Stimulated activated naive B cell treated with anti-CD40 and anti-IgM and Interleukin-4, amounts not matched to agents 10 μg/mL and 1 μg/mL and 100 μg/mL, for 72 hours (primary cell): ENCODE data around the gene ABCA1.
"Not testable (repeated sequence)": the region's sequence is repeated elsewhere in the genome, so short reads cannot be mapped to it uniquely, and the experiment has no call there.

Source experiments
- ATAC-seq, 2 donors: fragments of 150-1000 bp; cut with Tn5 transposase; replicated peaks; 2 replicates each; pipeline ENCODE4 v1.10.0; 2021; ENCODE audit warnings: moderate library complexity in 1 of 2
- DNase-seq: peaks from one replicate; pipeline ENCODE4 v3.0.0; 2021
- H3K27ac Mint-ChIP-seq: one replicate; pipeline ENCODE4 v1.8.0; 2022; ENCODE audit warnings: mild to moderate bottlenecking, mixed read lengths
- H3K27me3 Mint-ChIP-seq, 2 donors: one replicate each; pipeline ENCODE4 v1.8.0; 2022; ENCODE audit warnings: mixed read lengths in 2 of 2
- H3K36me3 Mint-ChIP-seq, 2 donors: one replicate each; pipeline ENCODE4 v1.8.0; 2022; ENCODE audit warnings: mixed read lengths in 2 of 2, mild to moderate bottlenecking in 1 of 2
- H3K4me1 Mint-ChIP-seq, 2 donors: one replicate each; pipeline ENCODE4 v1.8.0; 2022; ENCODE audit warnings: mixed read lengths in 2 of 2, mild to moderate bottlenecking in 1 of 2
- H3K4me3 Mint-ChIP-seq, 2 donors: one replicate each; pipeline ENCODE4 v1.8.0; 2022; ENCODE audit warnings: mild to moderate bottlenecking in 2 of 2, mixed read lengths in 2 of 2, moderate library complexity in 1 of 2
- H3K9me3 Mint-ChIP-seq, 2 donors: one replicate each; pipeline ENCODE4 v1.8.0; 2022; ENCODE audit warnings: mixed read lengths in 2 of 2, mild to moderate bottlenecking in 1 of 2

ABCA1 gene

DNA sequence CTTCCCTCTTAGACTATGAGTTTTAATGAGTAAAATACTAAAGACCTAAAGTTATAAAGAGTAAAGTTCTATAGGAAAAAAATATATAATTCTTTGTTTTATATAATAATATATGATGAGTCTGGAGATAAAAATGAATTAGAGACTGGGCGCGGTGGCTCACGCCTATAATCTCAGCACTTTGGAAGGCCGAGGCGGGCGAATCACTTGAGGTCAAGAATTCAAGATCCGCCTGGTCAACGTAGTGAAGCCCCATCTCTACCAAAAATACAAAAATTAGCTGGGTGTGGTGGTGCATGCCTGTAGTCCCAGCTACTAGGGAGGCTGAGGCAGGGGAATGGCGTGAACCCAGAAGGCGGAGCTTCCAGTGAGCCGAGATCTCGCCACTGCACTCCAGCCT, 158.9 kb downstream of the ABCA1 start:
- H3K27me3 Mint-ChIP-seq, H3K4me3 Mint-ChIP-seq, H3K9me3 Mint-ChIP-seq, DNase-seq, ATAC-seq: not testable (repeated sequence)
- peaks cover 10 to 18% of the 10 kb centered on the region in 2 donors for H3K36me3 Mint-ChIP-seq
- peaks cover 23 to 62% of the 10 kb centered on the region in 2 donors for H3K4me1 Mint-ChIP-seq
- peak overlapping the region; percentile 86 for H3K27ac Mint-ChIP-seq

DNA sequence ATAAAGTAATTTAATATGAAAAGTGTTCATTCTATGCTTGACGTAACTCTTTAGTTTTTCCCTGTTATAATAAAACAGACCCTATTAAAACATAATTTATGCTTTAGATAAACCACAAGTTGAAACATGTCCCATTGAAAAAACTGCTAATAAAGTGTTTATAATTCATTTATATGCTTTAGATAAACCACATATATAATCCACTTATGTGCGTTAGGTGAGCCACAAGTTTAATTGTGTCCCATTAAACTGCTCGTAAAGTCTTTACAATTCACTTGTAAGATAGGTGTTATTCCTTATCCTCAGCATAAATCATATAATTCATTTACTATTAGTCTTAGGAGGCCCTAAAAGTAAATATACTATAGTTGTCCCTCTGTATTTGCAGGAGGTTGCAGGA, 160.4 kb downstream of the ABCA1 start:
- peaks cover 10 to 18% of the 10 kb centered on the region in 2 donors for H3K36me3 Mint-ChIP-seq
- no peaks in the 10 kb centered on the region for H3K9me3 Mint-ChIP-seq
- H3K27ac Mint-ChIP-seq: no peak overlapping the region

GRCh38 chr9:104766025-104766424, 161.9 kb downstream of the ABCA1 start:
- no peaks in the 10 kb centered on the region for H3K27me3 Mint-ChIP-seq
- ATAC-seq (no peak), DNase-seq (no peak)
- peaks cover 15 to 54% of the 10 kb centered on the region in 2 donors for H3K4me1 Mint-ChIP-seq
- peaks cover 2 to 17% of the 10 kb centered on the region in 2 donors for H3K36me3 Mint-ChIP-seq
- H3K27ac Mint-ChIP-seq: no peak overlapping the region
- H3K9me3 Mint-ChIP-seq: no peaks in the 10 kb centered on the region
- no peak overlapping the region for H3K4me3 Mint-ChIP-seq

More for the DNA sequence above, 160.4 kb downstream of the ABCA1 start:
- Mint-ChIP-seq H3K4me1 (peaks cover 20 to 66% of the 10 kb centered on the region in 2 donors), H3K4me3 (no peak overlapping the region), H3K27me3 (no peaks in the 10 kb centered on the region)
- DNase-seq (no peak), ATAC-seq (no peak)

GRCh38 chr9:104765138-104765537, 162.8 kb downstream of the ABCA1 start:
- peaks cover 14 to 45% of the 10 kb centered on the region in 2 donors for H3K4me1 Mint-ChIP-seq
- DNase-seq (no peak), ATAC-seq (no peak)
- H3K4me3 Mint-ChIP-seq: peak overlapping the region; percentile 92 to 94
- H3K9me3 Mint-ChIP-seq: no peaks in the 10 kb centered on the region
- peaks cover 0 to 16% of the 10 kb centered on the region in 2 donors for H3K36me3 Mint-ChIP-seq
- peak overlapping the region; percentile 96 for H3K27ac Mint-ChIP-seq
- no peaks in the 10 kb centered on the region for H3K27me3 Mint-ChIP-seq

GRCh38 chr9:104758974-104759373, 169.0 kb downstream of the ABCA1 start:
- ATAC-seq (peak; percentile 38 to 44), DNase-seq (no peak)
- no peaks in the 10 kb centered on the region for H3K9me3 Mint-ChIP-seq
- H3K36me3 Mint-ChIP-seq: peaks cover 3 to 14% of the 10 kb centered on the region in 2 donors
- peaks cover 5 to 22% of the 10 kb centered on the region in 2 donors for H3K4me1 Mint-ChIP-seq
- H3K27ac Mint-ChIP-seq: peak overlapping the region; percentile 31
- no peaks in the 10 kb centered on the region for H3K27me3 Mint-ChIP-seq
- H3K4me3 Mint-ChIP-seq: no peak overlapping the region

DNA sequence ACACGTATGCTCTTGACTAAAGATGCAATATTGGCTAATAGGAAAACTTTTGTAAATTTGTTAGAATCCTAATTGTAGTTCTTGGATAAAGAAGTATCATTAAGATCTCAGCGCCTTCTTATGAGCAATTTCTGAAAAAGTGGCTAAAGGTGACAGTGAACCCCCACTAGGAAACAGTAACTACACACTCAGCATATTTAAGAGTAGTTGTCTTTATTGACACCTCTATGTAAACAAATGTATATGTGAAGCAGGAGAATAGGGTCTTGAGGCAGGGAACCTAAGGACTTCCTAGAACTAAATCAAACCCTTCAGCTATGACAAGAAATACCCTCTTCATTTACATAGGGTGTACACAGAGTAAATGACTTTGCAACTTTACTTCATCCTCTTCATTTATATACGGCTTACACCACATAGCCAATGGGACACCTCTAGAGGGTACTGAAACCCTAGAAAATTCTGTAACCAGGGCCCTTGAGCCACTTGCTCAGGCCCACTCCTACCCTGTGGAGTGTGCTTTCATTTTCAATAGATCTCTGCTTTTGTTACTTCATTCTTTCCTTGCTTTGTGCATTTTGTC, 177.7 kb downstream of the ABCA1 start:
- ATAC-seq (peak in 1 of 2 donors; percentile 41), DNase-seq (no peak)
- Mint-ChIP-seq H3K4me3 (peak overlapping the region in 1 of 2 donors; percentile 8), H3K4me1 (peaks cover 14 to 19% of the 10 kb centered on the region in 2 donors), H3K9me3 (no peaks in the 10 kb centered on the region), H3K36me3 (peaks cover 13 to 27% of the 10 kb centered on the region in 2 donors), H3K27me3 (no peaks in the 10 kb centered on the region), H3K27ac (no peak overlapping the region)

GRCh38 chr9:104748359-104749031, 179.5 kb downstream of the ABCA1 start:
- peaks cover 6 to 23% of the 10 kb centered on the region in 2 donors for H3K36me3 Mint-ChIP-seq
- ATAC-seq (peak; percentile 0), DNase-seq (no peak)
- peak overlapping the region; percentile 98 for H3K27ac Mint-ChIP-seq
- peaks cover 14 to 20% of the 10 kb centered on the region in 2 donors for H3K4me1 Mint-ChIP-seq
- H3K4me3 Mint-ChIP-seq: peak overlapping the region; percentile 93 to 94
- no peaks in the 10 kb centered on the region for H3K27me3 Mint-ChIP-seq
- no peaks in the 10 kb centered on the region for H3K9me3 Mint-ChIP-seq

DNA sequence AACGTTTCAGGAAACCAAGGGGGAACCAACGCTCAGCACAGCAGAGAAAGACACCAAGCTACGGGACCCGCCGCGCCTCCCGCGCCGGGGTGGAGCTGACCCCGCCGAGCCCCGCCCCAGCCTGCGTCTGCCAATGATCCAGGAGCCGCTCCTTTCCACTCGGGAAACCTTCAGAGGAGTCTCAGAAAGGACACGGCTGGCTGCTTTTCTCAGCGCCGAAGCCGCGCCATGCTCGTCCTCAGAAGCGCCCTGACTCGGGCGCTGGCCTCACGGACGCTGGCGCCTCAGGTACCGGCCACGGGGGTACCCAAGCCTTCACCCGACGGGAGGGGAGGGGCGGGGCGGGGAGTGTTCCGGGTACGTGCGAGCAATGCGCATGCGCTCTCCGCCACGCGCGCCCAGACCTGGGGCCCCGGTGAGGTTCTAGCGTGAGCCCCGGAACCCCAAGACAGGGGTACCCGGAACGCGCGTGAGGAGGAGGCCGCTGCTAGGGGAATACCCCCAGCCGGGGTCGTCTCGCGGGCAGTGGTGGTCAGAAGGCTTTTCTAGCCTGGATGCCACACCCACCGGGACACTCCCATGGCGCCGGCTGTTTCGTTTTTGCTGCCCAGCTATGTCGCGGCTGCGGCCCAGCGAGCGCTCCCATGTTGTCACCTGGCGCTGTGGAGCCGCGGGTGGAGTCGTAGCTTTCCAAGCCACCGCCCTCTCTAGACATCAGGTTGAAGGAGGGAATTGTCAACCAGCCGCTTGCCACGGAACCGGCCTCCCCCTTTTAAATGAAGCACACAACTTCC, 180.2 kb downstream of the ABCA1 start, which contains the start of gene NIPSNAP3A:
Gene NIPSNAP3A (plus strand): TSS at position 119 of the 794 bp plus-strand sequence. CDS start 110 bp downstream, at position 229.
- Mint-ChIP-seq H3K4me1 (peaks cover 14 to 25% of the 10 kb centered on the region in 2 donors), H3K27ac (peak within 1 kb of the TSS; percentile 98), H3K27me3 (no peaks in the 10 kb centered on the region), H3K36me3 (peaks cover 4 to 20% of the 10 kb centered on the region in 2 donors), H3K4me3 (peak within 1 kb of the TSS; percentile 93 to 94), H3K9me3 (no peaks in the 10 kb centered on the region)
- peak; percentile 89 for DNase-seq
- peak; percentile 91 for ATAC-seq

DNA sequence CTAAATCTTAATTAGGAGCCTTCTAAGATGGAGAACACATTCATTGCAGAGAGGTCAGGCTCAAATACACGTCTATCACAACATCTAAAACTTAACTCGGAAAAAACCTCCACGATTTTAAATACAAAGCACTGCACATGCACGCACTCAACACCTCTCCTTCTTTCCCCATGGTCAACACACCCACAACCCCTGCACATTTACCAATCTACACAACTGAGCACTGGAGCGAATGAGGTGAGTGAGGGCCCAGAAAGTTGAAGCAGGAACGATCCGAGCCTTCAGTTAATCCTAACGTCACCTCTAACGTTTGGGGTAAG, 180.8 kb downstream of the ABCA1 start:
- DNase-seq: no peak
- H3K27ac Mint-ChIP-seq: peak overlapping the region; percentile 98
- H3K4me1 Mint-ChIP-seq: peaks cover 14 to 25% of the 10 kb centered on the region in 2 donors
- no peaks in the 10 kb centered on the region for H3K27me3 Mint-ChIP-seq
- H3K4me3 Mint-ChIP-seq: peak overlapping the region; percentile 93 to 94
- ATAC-seq: no peak
- no peaks in the 10 kb centered on the region for H3K9me3 Mint-ChIP-seq
- peaks cover 4 to 16% of the 10 kb centered on the region in 2 donors for H3K36me3 Mint-ChIP-seq

GRCh38 chr9:104746798-104747197, 181.2 kb downstream of the ABCA1 start:
- H3K36me3 Mint-ChIP-seq: peaks cover 2 to 12% of the 10 kb centered on the region in 2 donors
- H3K27ac Mint-ChIP-seq: peak overlapping the region; percentile 98
- peaks cover 14 to 25% of the 10 kb centered on the region in 2 donors for H3K4me1 Mint-ChIP-seq
- H3K4me3 Mint-ChIP-seq: peak overlapping the region; percentile 93 to 94
- H3K27me3 Mint-ChIP-seq: no peaks in the 10 kb centered on the region
- no peak for ATAC-seq
- no peaks in the 10 kb centered on the region for H3K9me3 Mint-ChIP-seq
- no peak for DNase-seq

DNA sequence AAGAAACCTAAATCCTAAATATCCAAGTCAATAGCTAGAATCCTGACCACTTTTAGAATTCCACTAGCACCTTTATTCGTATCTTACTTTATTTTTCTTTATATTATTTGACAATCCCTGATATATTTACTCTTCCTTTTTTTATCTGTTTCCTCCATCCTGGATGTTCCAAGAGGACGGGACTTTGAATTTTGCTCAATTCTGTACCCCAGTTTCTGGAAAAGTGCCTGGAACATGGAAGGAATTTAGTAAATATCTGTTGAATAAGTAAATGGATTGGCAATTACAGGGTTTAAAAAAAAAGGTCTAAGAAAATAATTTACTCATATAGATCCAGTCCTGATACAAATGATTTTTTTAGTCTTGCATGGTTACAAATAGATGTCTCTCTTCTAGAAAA, 181.7 kb downstream of the ABCA1 start:
- H3K9me3 Mint-ChIP-seq: no peaks in the 10 kb centered on the region
- ATAC-seq: no peak
- no peak overlapping the region for H3K4me3 Mint-ChIP-seq
- peaks cover 2 to 9% of the 10 kb centered on the region in 2 donors for H3K36me3 Mint-ChIP-seq
- no peak overlapping the region for H3K27ac Mint-ChIP-seq
- H3K4me1 Mint-ChIP-seq: peaks cover 14 to 25% of the 10 kb centered on the region in 2 donors
- no peak for DNase-seq
- no peaks in the 10 kb centered on the region for H3K27me3 Mint-ChIP-seq

DNA sequence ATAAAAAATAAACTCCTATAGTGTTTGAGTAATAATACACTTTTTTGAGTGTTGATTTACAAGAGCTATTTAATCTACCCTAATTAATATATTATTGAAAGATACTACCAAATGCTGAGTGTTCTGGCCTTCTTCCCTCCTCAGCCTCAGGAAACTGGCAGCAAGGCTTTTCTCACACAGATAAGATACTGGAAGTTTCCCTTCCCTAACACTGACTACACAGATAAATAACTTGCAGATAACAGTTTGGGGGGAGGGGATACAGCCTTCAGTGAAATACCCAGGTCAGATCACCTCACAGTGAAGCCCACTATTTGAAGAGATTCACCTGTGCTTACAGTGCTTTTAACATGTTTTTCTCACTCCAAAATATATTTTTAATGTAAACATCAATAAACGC, 182.1 kb downstream of the ABCA1 start:
- Mint-ChIP-seq H3K4me1 (peaks cover 14 to 24% of the 10 kb centered on the region in 2 donors), H3K27ac (no peak overlapping the region), H3K27me3 (no peaks in the 10 kb centered on the region), H3K36me3 (peaks cover 0 to 8% of the 10 kb centered on the region in 2 donors), H3K4me3 (no peak overlapping the region), H3K9me3 (no peaks in the 10 kb centered on the region)
- DNase-seq (no peak), ATAC-seq (no peak)

DNA sequence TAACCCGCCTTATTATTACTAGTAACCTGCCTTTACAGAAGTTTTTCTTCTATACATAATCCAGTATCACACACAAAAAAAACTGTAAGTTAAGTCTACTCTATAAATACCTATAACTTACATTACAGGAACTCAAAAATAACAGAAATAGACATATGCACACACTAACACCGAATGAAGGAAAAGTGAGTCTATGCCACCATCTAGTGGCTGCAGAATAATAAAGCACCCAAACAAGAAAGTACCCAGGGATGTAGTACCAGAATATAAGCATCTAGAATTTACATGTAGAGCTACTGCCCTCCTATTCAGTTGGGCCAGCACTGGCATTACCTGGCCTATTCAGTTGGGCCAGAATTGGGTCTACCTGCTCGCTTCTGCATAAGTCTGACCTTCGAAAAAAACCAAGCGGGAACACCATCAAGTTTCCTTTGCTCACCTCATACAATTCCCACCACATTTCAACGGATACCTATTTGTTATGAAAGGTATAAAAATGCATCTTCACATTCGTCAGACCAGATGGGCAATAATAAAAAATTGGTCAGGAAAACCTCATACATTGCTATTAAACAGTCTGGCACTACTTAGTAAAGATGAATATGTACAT, 184.5 kb downstream of the ABCA1 start:
- Mint-ChIP-seq H3K9me3 (no peaks in the 10 kb centered on the region), H3K27me3 (no peaks in the 10 kb centered on the region), H3K4me1 (peaks cover 11 to 22% of the 10 kb centered on the region in 2 donors), H3K36me3 (peaks cover 0 to 4% of the 10 kb centered on the region in 2 donors), H3K27ac (no peak overlapping the region), H3K4me3 (no peak overlapping the region)
- ATAC-seq: peak; percentile 23 to 29
- no peak for DNase-seq

GRCh38 chr9:104740621-104741020, 187.3 kb downstream of the ABCA1 start:
- no peak for DNase-seq
- ATAC-seq: no peak
- Mint-ChIP-seq H3K9me3 (peaks cover 0 to 1% of the 10 kb centered on the region in 2 donors), H3K4me3 (no peak overlapping the region), H3K4me1 (peaks cover 4 to 20% of the 10 kb centered on the region in 2 donors), H3K36me3 (no peaks in the 10 kb centered on the region), H3K27ac (no peak overlapping the region), H3K27me3 (no peaks in the 10 kb centered on the region)
